ENCODE results near the gene CCDC134. TPM values are rescaled to one million over a fixed set of nuclear protein-coding genes. Genes with fewer than 3 reads are reported as not detected.
"Not testable (repeated sequence)": the region's sequence is repeated elsewhere in the genome, so short reads cannot be mapped to it uniquely, and the experiment has no call there.

Gene CCDC134
- total and polyA plus RNA-seq, 2 donors = 2.4 to 15.0 TPM

GRCh38 chr22:41847300-41847699, 46.8 kb downstream of the CCDC134 start:
- H3K36me3 ChIP-seq (ENCODE audit: insufficient read depth) = no peaks in the 10 kb centered on the region
- 65% methylated on average over 2 of the region's 2 CpGs for WGBS
- no peak overlapping the region for H3K27ac ChIP-seq (ENCODE audit: low read depth)
- no peak for DNase-seq (ENCODE audit: extremely low spot score)
- no peak overlapping the region for H3K4me3 ChIP-seq (ENCODE audit: low read depth, low read length)
- H3K4me1 ChIP-seq (ENCODE audit: insufficient read depth) = peaks cover 1% of the 10 kb centered on the region

GRCh38 chr22:41848468-41848867, 48.0 kb downstream of the CCDC134 start:
- H3K4me1 ChIP-seq (ENCODE audit: insufficient read depth) = no peaks in the 10 kb centered on the region
- WGBS = 62% methylated on average over 5 of the region's 5 CpGs
- H3K36me3 ChIP-seq (ENCODE audit: insufficient read depth) = no peaks in the 10 kb centered on the region
- no peak overlapping the region for H3K27ac ChIP-seq (ENCODE audit: low read depth)
- no peak for DNase-seq (ENCODE audit: extremely low spot score)
- H3K4me3 ChIP-seq (ENCODE audit: low read depth, low read length) = no peak overlapping the region

- Histone ChIP-seq H3K4me1 (ENCODE audit: insufficient read depth) (no peaks in the 10 kb centered on the region), H3K36me3 (ENCODE audit: insufficient read depth) (no peaks in the 10 kb centered on the region), H3K4me3 (ENCODE audit: low read depth, low read length) (no peak overlapping the region), H3K27ac (ENCODE audit: low read depth) (no peak overlapping the region)
- DNase-seq (ENCODE audit: extremely low spot score) = no peak
- 74% methylated on average over 2 of the region's 2 CpGs for WGBS
Observed at GRCh38 chr22:41856469-41856868, 56.0 kb downstream of the CCDC134 start.

GRCh38 chr22:41857155-41857859, 56.8 kb downstream of the CCDC134 start:
- no peak for DNase-seq (ENCODE audit: extremely low spot score)
- 61% methylated on average over 7 of the region's 7 CpGs for WGBS

GRCh38 chr22:41857860-41858199, 57.4 kb downstream of the CCDC134 start:
- Histone ChIP-seq H3K36me3 (ENCODE audit: insufficient read depth) (no peaks in the 10 kb centered on the region), H3K27ac (ENCODE audit: low read depth) (no peak overlapping the region), H3K4me3 (ENCODE audit: low read depth, low read length) (no peak overlapping the region), H3K4me1 (ENCODE audit: insufficient read depth) (no peaks in the 10 kb centered on the region)
- no peak for DNase-seq (ENCODE audit: extremely low spot score)

More at GRCh38 chr22:41857155-41857859, 56.8 kb downstream of the CCDC134 start:
- no peak overlapping the region for H3K27ac ChIP-seq (ENCODE audit: low read depth)
- no peaks in the 10 kb centered on the region for H3K36me3 ChIP-seq (ENCODE audit: insufficient read depth)
- H3K4me1 ChIP-seq (ENCODE audit: insufficient read depth) = no peaks in the 10 kb centered on the region
- no peak overlapping the region for H3K4me3 ChIP-seq (ENCODE audit: low read depth, low read length)

- Histone ChIP-seq H3K4me1 (ENCODE audit: insufficient read depth) (no peaks in the 10 kb centered on the region), H3K36me3 (ENCODE audit: insufficient read depth) (peaks cover 3% of the 10 kb centered on the region), H3K4me3 (ENCODE audit: low read depth, low read length) (no peak overlapping the region), H3K27ac (ENCODE audit: low read depth) (no peak overlapping the region)
- 24% methylated on average over 4 of the region's 4 CpGs for WGBS
- DNase-seq (ENCODE audit: extremely low spot score) = no peak
Observed at GRCh38 chr22:41862160-41862529, 61.7 kb downstream of the CCDC134 start.

GRCh38 chr22:41862530-41863266, 62.2 kb downstream of the CCDC134 start:
- H3K4me1 ChIP-seq (ENCODE audit: insufficient read depth) = no peaks in the 10 kb centered on the region
- DNase-seq (ENCODE audit: extremely low spot score) = no peak
- H3K36me3 ChIP-seq (ENCODE audit: insufficient read depth) = peaks cover 5% of the 10 kb centered on the region
- 68% methylated on average over 11 of the region's 11 CpGs for WGBS
- H3K4me3 ChIP-seq (ENCODE audit: low read depth, low read length) = no peak overlapping the region
- peak overlapping the region; percentile 42 for H3K27ac ChIP-seq (ENCODE audit: low read depth)

- H3K36me3 ChIP-seq (ENCODE audit: insufficient read depth) = peaks cover 5% of the 10 kb centered on the region
- H3K4me1 ChIP-seq (ENCODE audit: insufficient read depth) = no peaks in the 10 kb centered on the region
- H3K4me3 ChIP-seq (ENCODE audit: low read depth, low read length) = no peak overlapping the region
- 68% methylated on average over 2 of the region's 2 CpGs for WGBS
- DNase-seq (ENCODE audit: extremely low spot score) = no peak
- no peak overlapping the region for H3K27ac ChIP-seq (ENCODE audit: low read depth)
Observed at GRCh38 chr22:41863472-41863871, 63.0 kb downstream of the CCDC134 start.

- H3K27ac ChIP-seq (ENCODE audit: low read depth) = no peak overlapping the region
- no peaks in the 10 kb centered on the region for H3K4me1 ChIP-seq (ENCODE audit: insufficient read depth)
- H3K4me3 ChIP-seq (ENCODE audit: low read depth, low read length) = no peak overlapping the region
- 95% methylated on average over 10 of the region's 10 CpGs for WGBS
- DNase-seq (ENCODE audit: extremely low spot score) = no peak
- peaks cover 5% of the 10 kb centered on the region for H3K36me3 ChIP-seq (ENCODE audit: insufficient read depth)
Observed at GRCh38 chr22:41868556-41868955, 68.1 kb downstream of the CCDC134 start.

GRCh38 chr22:41870081-41870480, 69.6 kb downstream of the CCDC134 start:
- H3K27ac ChIP-seq (ENCODE audit: low read depth); DNase-seq (ENCODE audit: extremely low spot score); H3K36me3 ChIP-seq (ENCODE audit: insufficient read depth); H3K4me1 ChIP-seq (ENCODE audit: insufficient read depth); H3K4me3 ChIP-seq (ENCODE audit: low read depth, low read length): not testable (repeated sequence)
- WGBS = 93% methylated on average over 1 of the region's 1 CpG

- WGBS = 82% methylated on average over 4 of the region's 4 CpGs
- H3K36me3 ChIP-seq (ENCODE audit: insufficient read depth) = peaks cover 7% of the 10 kb centered on the region
- no peaks in the 10 kb centered on the region for H3K4me1 ChIP-seq (ENCODE audit: insufficient read depth)
- no peak for DNase-seq (ENCODE audit: extremely low spot score)
- H3K4me3 ChIP-seq (ENCODE audit: low read depth, low read length) = no peak overlapping the region
- H3K27ac ChIP-seq (ENCODE audit: low read depth) = no peak overlapping the region
Observed at GRCh38 chr22:41870786-41871185, 70.3 kb downstream of the CCDC134 start.

- no peak overlapping the region for H3K27ac ChIP-seq (ENCODE audit: low read depth)
Observed at GRCh38 chr22:41873391-41873790, 72.9 kb downstream of the CCDC134 start.

GRCh38 chr22:41874090-41874489, 73.6 kb downstream of the CCDC134 start:
- H3K4me1 ChIP-seq (ENCODE audit: insufficient read depth) = no peaks in the 10 kb centered on the region
- no peak for DNase-seq (ENCODE audit: extremely low spot score)
- no peak overlapping the region for H3K27ac ChIP-seq (ENCODE audit: low read depth)
- no peak overlapping the region for H3K4me3 ChIP-seq (ENCODE audit: low read depth, low read length)
- H3K36me3 ChIP-seq (ENCODE audit: insufficient read depth) = peaks cover 6% of the 10 kb centered on the region
- 92% methylated on average over 2 of the region's 2 CpGs for WGBS

More at GRCh38 chr22:41873391-41873790, 72.9 kb downstream of the CCDC134 start:
- DNase-seq (ENCODE audit: extremely low spot score) = no peak
- Histone ChIP-seq H3K36me3 (ENCODE audit: insufficient read depth) (peaks cover 6% of the 10 kb centered on the region), H3K4me1 (ENCODE audit: insufficient read depth) (no peaks in the 10 kb centered on the region), H3K4me3 (ENCODE audit: low read depth, low read length) (no peak overlapping the region)
- WGBS = 76% methylated on average over 5 of the region's 5 CpGs

- Histone ChIP-seq H3K4me3 (ENCODE audit: low read depth, low read length) (no peak overlapping the region), H3K36me3 (ENCODE audit: insufficient read depth) (peaks cover 8% of the 10 kb centered on the region), H3K27ac (ENCODE audit: low read depth) (no peak overlapping the region), H3K4me1 (ENCODE audit: insufficient read depth) (no peaks in the 10 kb centered on the region)
- 87% methylated on average over 10 of the region's 10 CpGs for WGBS
- DNase-seq (ENCODE audit: extremely low spot score) = no peak
Observed at GRCh38 chr22:41875531-41876270, 75.2 kb downstream of the CCDC134 start.
